Activated CD4-positive, CD25-positive, alpha-beta regulatory T cell treated with anti-CD3 and anti-CD28 coated beads, Interleukin-2, amount 50 U/mL, for 24 hours (primary cell): ENCODE data around the gene HOXA9.

Source experiments
- ATAC-seq, 2 donors: fragments of 150-1000 bp; cut with Tn5 transposase; one replicate each; pipeline ENCODE4 v1.10.0; 2021; ENCODE audit warnings: mild to moderate bottlenecking in 1 of 2, moderate library complexity in 1 of 2

The HOXA9 gene

GRCh38 chr7:27124902-27125689 is 40.2 kb downstream of the HOXA9 start:
- no peak for ATAC-seq

- ATAC-seq = no peak
Observed at GRCh38 chr7:27124096-27124901, 41.0 kb downstream of the HOXA9 start.

- no peak for ATAC-seq
Observed at GRCh38 chr7:27123477-27124053, 41.8 kb downstream of the HOXA9 start.

DNA sequence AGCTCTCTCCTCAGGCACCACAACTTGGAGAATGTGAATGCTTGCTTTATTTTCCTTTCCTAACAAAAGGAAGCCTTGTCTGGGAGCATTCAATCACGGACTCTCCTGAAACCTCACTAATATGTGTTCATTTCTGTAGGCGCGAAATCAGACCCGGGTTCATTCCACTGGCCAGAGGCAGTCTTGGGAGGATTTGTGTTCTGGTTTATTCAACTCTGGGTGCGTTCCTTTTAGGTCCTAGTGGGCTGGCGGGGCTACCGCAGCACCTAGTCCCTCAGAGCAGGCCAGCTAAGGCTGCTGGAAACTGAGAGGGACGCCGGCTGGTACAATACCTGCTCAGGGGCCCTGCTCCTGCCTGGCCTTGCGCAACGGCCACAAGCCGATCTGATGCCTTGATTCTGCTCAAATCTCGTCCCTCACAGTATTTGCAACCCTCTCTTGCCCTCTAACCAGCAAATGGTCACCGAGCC is 42.3 kb downstream of the HOXA9 start:
- no peak for ATAC-seq

DNA sequence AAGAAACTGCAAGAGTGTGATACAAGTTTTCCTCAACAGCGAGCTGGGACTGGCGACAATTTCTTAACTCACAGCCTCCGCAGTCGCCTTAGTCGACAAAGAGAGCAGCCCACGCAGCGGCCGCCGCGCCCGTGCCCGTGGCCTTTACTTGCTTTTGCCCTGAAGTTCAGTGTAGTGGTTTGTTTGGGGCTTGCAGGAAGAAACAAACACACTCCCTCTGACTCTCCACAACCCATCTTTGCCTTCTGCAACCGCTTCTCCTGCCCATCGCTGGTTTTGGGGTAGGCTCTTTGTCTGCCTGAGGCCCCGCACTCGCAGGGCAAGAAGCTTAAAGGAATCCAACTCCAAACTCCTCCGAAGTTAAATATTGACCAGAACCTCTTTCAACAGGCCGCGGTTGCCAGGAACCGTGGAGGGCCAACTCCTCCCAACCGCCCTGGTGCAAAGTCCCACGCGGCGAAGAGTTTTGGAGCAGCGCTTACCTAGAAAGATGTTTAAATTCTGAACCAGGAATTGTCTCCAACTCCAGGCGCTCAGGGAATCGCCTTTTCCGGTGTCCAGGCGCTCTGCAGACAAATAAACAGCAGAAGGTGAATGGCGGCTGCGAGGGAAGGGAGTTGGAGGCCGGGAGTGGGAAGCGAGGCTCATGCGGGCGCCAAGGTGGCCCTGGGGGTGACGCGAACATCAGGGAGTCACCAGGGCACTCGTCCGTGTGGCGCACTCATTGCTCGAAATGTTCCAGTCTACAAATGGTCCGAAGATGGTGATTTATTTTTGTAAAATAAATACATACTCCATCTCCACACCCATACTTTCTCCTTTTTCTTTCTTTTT is 43.0 kb downstream of the HOXA9 start:
- ATAC-seq = no peak

GRCh38 chr7:27121684-27122076 is 43.7 kb downstream of the HOXA9 start:
- no peak for ATAC-seq

DNA sequence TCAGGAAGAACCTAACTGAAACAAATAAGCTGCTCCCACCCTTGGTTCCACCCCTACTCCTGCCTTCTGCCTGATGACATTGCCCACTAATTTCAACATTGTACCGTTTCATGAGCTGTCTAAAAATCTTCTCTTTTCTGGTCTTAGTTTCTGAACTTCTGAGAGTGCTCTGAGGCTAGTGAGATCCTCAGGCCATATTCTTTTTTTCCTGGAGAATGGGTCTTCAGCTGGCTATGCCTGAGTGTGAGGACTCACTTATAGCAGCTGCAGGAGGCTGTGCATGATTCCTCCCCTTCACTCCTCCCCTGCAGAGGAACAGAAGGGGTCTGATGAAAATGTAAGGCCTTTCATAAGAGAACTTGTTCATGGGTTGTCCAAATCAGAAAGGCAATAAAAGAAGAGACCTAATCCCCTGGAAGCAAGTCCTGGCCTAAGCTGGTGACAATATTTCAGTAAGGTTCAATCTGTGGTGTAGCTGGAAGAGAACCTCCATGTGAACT is 45.9 kb downstream of the HOXA9 start:
- ATAC-seq = no peak

DNA sequence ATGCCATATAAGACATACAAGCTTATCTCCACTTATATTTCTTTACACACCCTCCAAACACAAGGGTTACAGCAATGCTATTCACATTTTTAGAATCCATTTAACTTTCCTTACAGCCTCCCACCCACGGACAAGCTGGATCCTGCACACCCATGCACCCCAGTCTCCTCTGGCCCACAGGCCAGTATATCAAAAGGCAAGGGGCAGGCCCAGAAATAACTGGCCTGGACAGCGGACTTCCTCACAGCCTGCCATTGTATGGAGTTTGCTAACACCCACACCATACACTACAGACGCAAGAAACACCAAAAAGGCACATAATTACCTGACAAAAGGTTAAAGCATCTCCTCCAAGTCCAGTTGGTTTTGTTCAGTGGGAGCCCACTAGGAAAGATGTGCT is 46.8 kb downstream of the HOXA9 start:
- ATAC-seq = no peak

GRCh38 chr7:27117887-27118491 is 47.3 kb downstream of the HOXA9 start:
- no peak for ATAC-seq

GRCh38 chr7:27116962-27117886 is 48.1 kb downstream of the HOXA9 start:
- no peak for ATAC-seq

DNA sequence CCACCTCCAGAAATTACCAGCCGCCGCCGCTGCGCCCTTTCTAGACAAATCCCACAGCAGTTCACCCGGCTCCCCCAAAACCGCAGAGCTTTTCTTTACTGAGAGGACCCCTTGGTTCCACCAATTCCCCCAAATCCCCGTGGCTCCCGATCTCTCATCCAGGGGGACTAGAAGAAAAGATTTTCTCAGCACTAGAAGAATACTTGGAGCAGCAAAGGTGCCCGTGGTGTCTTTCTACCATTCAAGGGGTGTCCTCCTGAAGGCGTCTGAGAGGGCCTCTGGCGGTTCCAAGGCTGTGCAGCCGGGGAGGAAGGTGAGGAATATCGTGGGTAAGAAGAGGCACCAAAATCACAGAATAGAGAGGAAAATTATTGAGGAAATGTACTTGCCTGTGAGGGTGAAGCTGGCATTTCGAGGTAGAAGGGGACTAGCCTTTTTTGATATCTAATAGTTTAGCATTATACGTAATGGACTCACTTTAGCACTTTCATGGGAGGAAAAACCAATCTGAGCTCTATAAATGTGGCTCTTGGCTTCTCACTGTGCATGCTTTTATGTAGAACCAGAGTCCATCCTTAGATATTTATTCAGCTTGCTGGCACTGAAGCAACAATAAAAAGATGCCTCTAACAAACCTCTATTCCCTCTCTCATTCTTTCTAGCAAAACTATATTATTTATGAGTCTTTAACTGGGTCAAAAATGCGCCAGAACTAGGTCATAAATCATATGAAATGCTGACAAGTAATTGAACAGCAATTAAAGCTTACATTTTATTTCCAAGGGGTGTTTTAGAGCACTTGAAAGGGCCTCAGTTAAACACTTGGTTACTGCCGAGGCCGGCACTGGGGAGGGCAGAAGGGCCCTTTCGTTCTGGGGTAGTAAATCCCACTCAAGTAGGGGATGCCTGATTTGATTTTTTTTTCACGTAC is 49.0 kb downstream of the HOXA9 start:
- no peak for ATAC-seq

DNA sequence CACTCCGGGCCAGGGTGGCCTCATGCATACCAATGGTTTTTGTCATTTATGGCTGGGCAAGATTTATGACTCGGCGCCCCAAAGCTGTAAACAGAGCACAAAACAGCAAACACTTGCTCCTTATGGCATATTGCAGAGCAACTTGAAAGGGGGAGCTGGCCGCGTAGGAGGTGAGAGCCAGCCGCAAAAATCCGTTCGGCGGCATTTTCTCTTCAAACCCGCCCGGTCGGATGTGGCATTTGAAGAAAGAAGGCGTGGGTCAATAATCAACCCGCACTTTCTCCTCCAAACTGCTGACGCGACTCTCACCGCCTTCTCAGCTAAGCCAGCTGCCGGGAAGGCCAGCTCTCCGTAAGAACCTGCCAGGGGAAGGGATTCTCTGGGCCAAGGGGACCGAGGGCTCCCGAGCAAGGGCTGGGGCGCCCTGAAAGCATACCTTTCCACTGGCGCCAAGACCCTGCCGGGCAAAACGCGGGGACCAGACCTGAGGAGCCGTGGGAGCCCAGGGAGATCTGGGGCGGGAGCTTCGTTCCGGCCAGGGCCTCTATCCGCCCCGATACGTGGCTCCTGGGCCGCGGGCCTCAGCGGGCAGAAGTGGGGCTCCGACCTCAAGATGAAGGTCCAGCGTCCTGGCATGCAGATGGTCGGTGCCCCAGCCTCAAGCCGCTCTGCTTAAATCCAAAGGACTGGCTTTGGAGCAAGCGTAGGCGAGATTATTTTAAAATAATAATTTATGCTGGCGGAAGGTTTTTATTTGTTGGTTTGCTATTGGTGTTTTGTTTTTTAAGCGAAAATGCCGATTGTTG is 49.9 kb downstream of the HOXA9 start:
- no peak for ATAC-seq

GRCh38 chr7:27114881-27115220 is 50.5 kb downstream of the HOXA9 start:
- no peak for ATAC-seq

DNA sequence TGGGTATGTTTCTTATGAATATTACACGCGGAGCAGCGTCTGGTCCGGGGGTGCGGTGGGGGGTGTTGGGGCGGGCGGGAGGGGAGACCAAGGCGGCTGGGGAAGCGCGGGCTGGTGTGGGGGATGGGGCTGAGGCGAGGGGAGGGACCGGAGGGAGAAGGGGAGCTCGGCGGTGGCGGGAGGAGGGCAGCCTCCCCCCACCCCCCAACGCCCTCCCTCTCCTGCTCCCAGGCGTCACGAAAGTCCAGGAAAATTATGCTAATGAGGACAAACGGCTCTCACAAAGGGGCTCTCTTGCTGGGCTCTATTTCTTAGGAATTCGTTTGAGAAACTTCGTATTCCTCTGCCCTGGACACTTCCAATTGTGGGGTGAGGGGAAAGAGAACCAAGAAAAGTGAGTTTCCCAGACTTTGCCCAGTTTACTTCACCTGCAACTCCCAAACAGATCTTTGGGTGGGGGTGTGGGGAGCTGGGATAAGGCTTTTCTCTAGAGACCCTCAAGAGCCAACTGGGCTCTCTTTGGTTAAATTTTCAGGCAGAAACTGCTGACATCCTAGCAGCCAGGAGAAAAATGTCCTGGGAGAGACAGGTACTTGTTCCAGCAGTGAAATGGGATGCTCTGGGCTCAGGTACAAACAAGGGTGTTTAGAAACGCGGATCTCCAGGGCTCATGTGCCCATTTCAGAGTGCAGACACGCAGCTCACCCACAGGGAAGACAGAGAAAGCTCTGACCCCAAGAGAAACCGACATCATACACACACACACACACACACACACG is 51.2 kb downstream of the HOXA9 start:
- ATAC-seq = no peak

DNA sequence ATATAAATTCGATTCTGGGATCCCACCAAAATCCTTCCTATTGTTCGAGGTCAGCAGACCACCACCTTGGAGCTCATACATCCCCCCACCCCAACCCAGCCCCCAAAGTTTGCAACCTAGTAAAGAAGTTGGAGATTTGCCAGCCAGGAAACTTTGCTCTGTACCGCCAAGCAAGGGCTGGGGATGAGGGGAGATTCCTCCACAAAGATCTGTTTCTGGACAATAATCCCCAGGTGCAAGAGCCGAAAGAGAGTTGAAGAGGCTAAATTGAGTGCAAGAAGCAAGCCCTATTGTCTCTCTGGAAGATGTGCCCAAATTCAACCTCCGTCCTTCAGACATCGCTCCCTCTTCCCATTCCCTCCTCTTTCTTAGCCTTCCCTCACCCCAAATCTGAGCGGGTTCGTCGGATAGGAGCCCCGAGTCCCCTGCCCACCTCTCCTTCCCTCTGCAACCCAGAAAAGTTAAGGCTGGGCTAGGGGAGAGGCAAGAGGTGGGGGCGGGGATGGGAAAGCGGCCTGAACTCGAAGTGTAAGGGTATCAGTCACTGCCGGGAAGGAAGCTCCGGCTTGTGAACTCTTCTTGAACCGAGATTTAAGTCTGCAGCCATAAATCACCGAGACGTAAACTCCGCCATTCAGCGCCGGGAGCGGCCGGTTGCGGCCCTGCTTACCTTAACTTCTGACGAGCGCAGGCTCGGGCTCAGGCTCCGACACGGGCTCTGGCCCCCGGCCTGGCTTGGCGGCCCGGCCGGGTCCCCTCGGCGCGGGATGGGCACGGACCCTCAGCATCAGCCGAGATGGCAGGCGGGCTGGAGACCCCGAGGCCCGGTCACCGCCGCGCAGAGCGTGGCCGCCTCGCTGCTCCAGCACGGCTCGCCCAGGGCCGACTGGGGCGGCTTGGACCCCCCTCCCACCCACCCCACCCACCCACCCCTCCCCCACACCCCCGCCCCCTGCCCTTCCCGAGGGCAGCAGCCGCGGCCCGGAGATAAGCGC is 52.1 kb downstream of the HOXA9 start:
- ATAC-seq = no peak
